Measurements from ENCODE around the gene STX17.

DNA sequence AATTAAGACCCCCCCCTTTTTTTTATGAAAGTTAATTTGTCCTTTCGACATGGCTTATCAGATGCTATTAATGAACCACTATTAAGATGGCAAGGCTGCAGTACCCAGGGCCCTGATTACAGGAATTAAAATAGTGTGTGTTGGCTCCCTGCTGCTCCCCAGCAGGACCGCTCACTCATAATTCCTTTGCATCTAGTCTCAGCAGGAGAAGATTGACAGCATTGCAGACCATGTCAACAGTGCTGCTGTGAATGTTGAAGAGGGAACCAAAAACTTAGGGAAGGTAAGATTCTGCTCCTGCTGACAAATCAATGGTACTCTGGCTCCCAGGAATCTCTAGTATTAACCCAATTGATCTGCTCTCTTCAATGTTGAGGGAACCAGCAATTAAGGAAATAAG lies 61.0 kb downstream of the STX17 start:
- no peak for TF ChIP-seq CTCF (IDR thresholded peaks at IDR 0.05)
- TF ChIP-seq POLR2AphosphoS5 (IDR thresholded peaks at IDR 0.05), result no peak

Data from prostate gland (tissue), 2 donors.